Measurements from ENCODE around the gene SCNM1.

- no peak for TF ChIP-seq POLR2A (IDR thresholded peaks at IDR 0.05; ENCODE audit: low read depth, low read length)
- TF ChIP-seq POLR2AphosphoS5 (IDR thresholded peaks at IDR 0.05; ENCODE audit: low read depth, low read length), result no peak
- no peak for TF ChIP-seq TAF1 (IDR thresholded peaks at IDR 0.05; ENCODE audit: low read depth, low read length)
- no peak for TF ChIP-seq POU2F2 (IDR thresholded peaks at IDR 0.05; ENCODE audit: low read depth, low read length)
Measured at GRCh38 chr1:151213560-151213959, 47.6 kb downstream of the SCNM1 start.

Measured in GM12891 (cell line).